DMS114 treated with DMSO at 0.1 percent for 48 hours (cell line): Measurements from ENCODE around the gene GRIA3.
A peak's percentile ranks its signal among the peaks of the same experiment; 100 is the strongest.

Experiments
- DNase-seq: peaks from one replicate; lab custom pipeline; 2025; ENCODE audit not compliant: unreplicated experiment; lab: John Stamatoyannopoulos, UW

GRIA3 gene

GRCh38 chrX:123454712-123455431, 270.8 kb downstream of the GRIA3 start:
- no peak for DNase-seq

- no peak for DNase-seq
These were observed 271.6 kb downstream of the GRIA3 start for GRCh38 chrX:123455693-123456092.

GRCh38 chrX:123464709-123465108, 280.6 kb downstream of the GRIA3 start:
- DNase-seq, result no peak

- no peak for DNase-seq
These were observed 284.4 kb downstream of the GRIA3 start for GRCh38 chrX:123468481-123468880.

- DNase-seq, result no peak
These were observed 291.1 kb downstream of the GRIA3 start for GRCh38 chrX:123475068-123475724.

- no peak for DNase-seq
These were observed 292.6 kb downstream of the GRIA3 start for GRCh38 chrX:123476611-123477219.

GRCh38 chrX:123477673-123478072, 293.6 kb downstream of the GRIA3 start:
- DNase-seq, result no peak

GRCh38 chrX:123481913-123482851, 298.1 kb downstream of the GRIA3 start:
- no peak for DNase-seq

GRCh38 chrX:123486297-123486696, 302.2 kb downstream of the GRIA3 start:
- DNase-seq, result no peak

- DNase-seq, result no peak
These were observed 303.2 kb downstream of the GRIA3 start for GRCh38 chrX:123487236-123487635.

GRCh38 chrX:123487669-123488068, 303.6 kb downstream of the GRIA3 start:
- DNase-seq, result no peak

- DNase-seq, result no peak
These were observed 304.9 kb downstream of the GRIA3 start for GRCh38 chrX:123489011-123489410.

GRCh38 chrX:123493857-123494256, 309.8 kb downstream of the GRIA3 start:
- DNase-seq, result no peak

- no peak for DNase-seq
These were observed 315.7 kb downstream of the GRIA3 start for GRCh38 chrX:123499787-123500186.

- DNase-seq, result no peak
These were observed 320.0 kb downstream of the GRIA3 start for GRCh38 chrX:123504047-123504446.

- no peak for DNase-seq
These were observed 320.7 kb downstream of the GRIA3 start for GRCh38 chrX:123504630-123505270.

- DNase-seq, result no peak
These were observed 329.7 kb downstream of the GRIA3 start for GRCh38 chrX:123513585-123514278.

- DNase-seq, result peak; percentile 0
These were observed 330.2 kb downstream of the GRIA3 start for GRCh38 chrX:123514279-123514640.

GRCh38 chrX:123518791-123519190, 334.7 kb downstream of the GRIA3 start:
- DNase-seq, result no peak

- DNase-seq, result no peak
These were observed 341.1 kb downstream of the GRIA3 start for GRCh38 chrX:123525123-123525725.
